Kidney (tissue), 14 donors: ENCODE measurements around the gene FBXO42. TPM values are rescaled to one million over a fixed set of nuclear protein-coding genes. Genes with fewer than 3 reads are reported as not detected.

Experiments used
- DNase-seq, 5 donors: peaks; one replicate each; pipeline ENCODE4 v3.0.0-alpha.2; 2013 to 2020
- FAIRE-seq: peaks from 2 replicates; lab custom pipeline; 2012; peaks lifted over from hg19 to GRCh38; lab: Jason Lieb, UNC
- H3K27ac ChIP-seq, 2 donors: one replicate each; pipeline ENCODE4 v1.7.0; 2013; ENCODE audit warnings: low read depth in 2 of 2, low read length in 2 of 2, inconsistent platforms in 1 of 2
- H3K27me3 ChIP-seq: one replicate; pipeline ENCODE4 v1.7.1; 2013; ENCODE audit warnings: low read length, inconsistent platforms; ENCODE audit not compliant: control insufficient read depth, insufficient read depth
- H3K36me3 ChIP-seq, 3 donors: one replicate each; pipeline versions ENCODE4 v1.7.0 to v1.7.1; 2013; ENCODE audit warnings: low read length in 3 of 3, control low read depth in 1 of 3, inconsistent platforms in 1 of 3; ENCODE audit not compliant: insufficient read depth in 3 of 3, control insufficient read depth in 2 of 3
- H3K4me1 ChIP-seq, 3 donors: one replicate each; pipeline versions ENCODE4 v1.7.0 to v1.7.1; 2013; ENCODE audit warnings: low read length in 3 of 3, inconsistent platforms in 1 of 3, low read depth in 1 of 3; ENCODE audit not compliant: control insufficient read depth in 2 of 3, insufficient read depth in 2 of 3
- H3K4me3 ChIP-seq, 3 donors: one replicate each; pipeline versions ENCODE4 v1.7.0 to v1.8.1; 2013; ENCODE audit warnings: low read length in 3 of 3, control low read depth in 1 of 3, inconsistent platforms in 1 of 3
- H3K9ac ChIP-seq, 3 donors: one replicate each; pipeline versions ENCODE4 v1.7.0 to v1.7.1; 2013; ENCODE audit warnings: low read length in 3 of 3, control low read depth in 1 of 3, inconsistent platforms in 1 of 3
- H3K9me3 ChIP-seq, 3 donors: one replicate each; pipeline versions ENCODE4 v1.7.0 to v1.7.1; 2013; ENCODE audit warnings: low read length in 3 of 3, control low read depth in 1 of 3, inconsistent platforms in 1 of 3; ENCODE audit not compliant: control insufficient read depth in 2 of 3, insufficient read depth in 1 of 3
- intact Hi-C: fragments of 100-400 bp; cut with DNase I; formaldehyde crosslinking; loops from one replicate; pipeline ENCODE4 v1.11.1; 2022
- polyA plus RNA-seq: library from polyadenylated mRNA; stranded (reverse); fragments of 350-450 nt; fragmentation: Illumina TruSeq; extraction: RNeasy Lipid Tissue Mini Kit (QIAGEN cat#74804); gene quantifications from one replicate; pipeline ENCODE4 v1.2.3, GENCODE V29; 2014; ENCODE audit warnings: low read depth, low replicate concordance; ENCODE audit not compliant: insufficient read depth
- total RNA-seq: library from RNA; stranded (reverse); fragmentation: NEBNext Ultra II Directional; extraction: Animal tissue kit (Norgen Biotek cat#: 25700); gene quantifications from one replicate; pipeline ENCODE4 v1.2.1, GENCODE V29; 2021
- TF ChIP-seq, protein P1 (sequence below): IDR thresholded peaks from 3 replicates; pipeline ENCODE4 v1.5.1; 2012; ENCODE audit warnings: mild to moderate bottlenecking, moderate library complexity, borderline replicate concordance; ENCODE audit not compliant: insufficient read depth; ENCODE audit errors: extremely low read depth
- donor health status: control.
- donor health status: control.
- donor health status: control.
- donor health status: control.
- donor health status: control.
- donor health status: DM: yes; HTN: yes; CAD: no.
- donor health status: Normal renal cell carcinoma (clear cell type).

The FBXO42 gene
- total and polyA plus RNA-seq, 2 donors from 2014 or later = 14.1 to 22.1 TPM

- no peaks in the 10 kb centered on the region for H3K36me3 ChIP-seq
- FAIRE-seq (no peak), DNase-seq (no peak)
- TF ChIP-seq, protein P1, sequence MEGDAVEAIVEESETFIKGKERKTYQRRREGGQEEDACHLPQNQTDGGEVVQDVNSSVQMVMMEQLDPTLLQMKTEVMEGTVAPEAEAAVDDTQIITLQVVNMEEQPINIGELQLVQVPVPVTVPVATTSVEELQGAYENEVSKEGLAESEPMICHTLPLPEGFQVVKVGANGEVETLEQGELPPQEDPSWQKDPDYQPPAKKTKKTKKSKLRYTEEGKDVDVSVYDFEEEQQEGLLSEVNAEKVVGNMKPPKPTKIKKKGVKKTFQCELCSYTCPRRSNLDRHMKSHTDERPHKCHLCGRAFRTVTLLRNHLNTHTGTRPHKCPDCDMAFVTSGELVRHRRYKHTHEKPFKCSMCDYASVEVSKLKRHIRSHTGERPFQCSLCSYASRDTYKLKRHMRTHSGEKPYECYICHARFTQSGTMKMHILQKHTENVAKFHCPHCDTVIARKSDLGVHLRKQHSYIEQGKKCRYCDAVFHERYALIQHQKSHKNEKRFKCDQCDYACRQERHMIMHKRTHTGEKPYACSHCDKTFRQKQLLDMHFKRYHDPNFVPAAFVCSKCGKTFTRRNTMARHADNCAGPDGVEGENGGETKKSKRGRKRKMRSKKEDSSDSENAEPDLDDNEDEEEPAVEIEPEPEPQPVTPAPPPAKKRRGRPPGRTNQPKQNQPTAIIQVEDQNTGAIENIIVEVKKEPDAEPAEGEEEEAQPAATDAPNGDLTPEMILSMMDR = no peak
- H3K4me3 ChIP-seq = peak overlapping the region in 1 of 3 donors; percentile 3
- intact Hi-C loops = no loop called here
- H3K9ac ChIP-seq = no peak overlapping the region
- H3K27ac ChIP-seq = peak overlapping the region in 1 of 2 donors; percentile 61
- H3K4me1 ChIP-seq = peaks cover 0 to 30% (median 28%) of the 10 kb centered on the region in 3 donors
- no peaks in the 10 kb centered on the region for H3K27me3 ChIP-seq
- no peaks in the 10 kb centered on the region for H3K9me3 ChIP-seq
These were observed 34.3 kb upstream of the FBXO42 start for GRCh38 chr1:16386454-16387113.

DNA sequence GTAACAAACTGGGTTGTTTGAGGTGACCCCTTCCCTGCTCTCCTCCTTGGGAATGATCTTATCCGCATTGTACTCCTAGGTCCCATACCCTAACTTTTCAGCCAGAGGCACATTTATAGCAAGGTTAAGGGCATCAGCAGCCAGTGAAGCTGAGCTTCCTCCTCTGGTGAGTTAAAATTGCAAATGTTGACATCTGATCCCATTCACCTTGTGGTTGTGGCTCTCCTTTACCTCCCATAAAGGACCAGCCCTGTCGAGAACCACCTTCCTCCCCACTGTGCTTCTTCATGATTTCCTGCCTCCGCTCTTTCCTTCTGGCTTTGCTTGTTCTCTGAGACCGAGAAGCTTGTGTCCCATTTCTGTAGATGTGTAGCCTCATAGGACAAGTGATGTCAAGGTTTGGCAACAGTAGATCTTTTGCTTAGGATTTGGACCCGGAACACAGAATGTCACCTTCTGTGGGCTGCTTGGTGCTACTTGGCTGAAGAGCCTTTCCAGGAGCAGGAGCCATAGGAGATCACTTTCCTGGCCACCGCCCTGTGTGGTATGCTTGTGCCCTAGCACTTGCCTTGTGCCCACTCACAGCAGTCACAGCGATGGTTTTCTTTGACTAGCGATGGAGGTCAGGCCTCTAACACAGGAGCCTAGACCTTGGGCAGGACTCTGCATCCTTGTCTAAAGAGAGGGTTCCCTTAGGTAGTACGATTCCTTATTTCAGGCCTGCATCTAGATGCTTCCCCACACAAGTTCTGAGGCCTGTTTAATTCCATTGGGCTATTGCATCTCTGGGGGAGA, 33.6 kb upstream of the FBXO42 start:
- Histone ChIP-seq H3K4me3 (no peak overlapping the region), H3K27ac (no peak overlapping the region), H3K36me3 (no peaks in the 10 kb centered on the region), H3K9ac (no peak overlapping the region), H3K4me1 (peaks cover 0 to 25% (median 24%) of the 10 kb centered on the region in 3 donors), H3K9me3 (no peaks in the 10 kb centered on the region), H3K27me3 (no peaks in the 10 kb centered on the region)
- intact Hi-C loops = no loop called here
- TF ChIP-seq, protein P1 = no peak
- DNase-seq (no peak), FAIRE-seq (no peak)

DNA sequence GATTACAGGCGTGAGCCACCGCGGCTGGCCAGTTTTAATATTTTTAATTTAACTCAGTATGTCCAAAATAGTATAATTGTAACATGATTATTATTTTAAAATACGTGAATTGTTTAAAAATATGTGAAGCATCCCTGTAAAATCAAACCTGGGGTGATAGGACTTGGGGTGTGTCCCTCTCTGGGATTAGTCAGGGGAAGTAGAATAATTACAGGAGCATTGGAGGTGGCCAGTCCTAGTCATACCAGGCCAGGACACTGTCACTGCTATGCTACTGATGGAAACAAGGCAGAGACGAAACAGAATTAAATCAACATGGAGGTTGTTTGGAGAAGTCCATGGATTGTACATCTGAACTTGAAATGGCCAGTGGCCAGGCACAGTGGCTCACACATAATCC, 31.6 kb upstream of the FBXO42 start:
- Histone ChIP-seq H3K9ac (no peak overlapping the region), H3K9me3 (no peaks in the 10 kb centered on the region), H3K36me3 (no peaks in the 10 kb centered on the region), H3K27me3 (no peaks in the 10 kb centered on the region), H3K4me3 (no peak overlapping the region), H3K27ac (no peak overlapping the region), H3K4me1 (peaks cover 0 to 27% (median 22%) of the 10 kb centered on the region in 3 donors)
- TF ChIP-seq, protein P1 = no peak
- FAIRE-seq (no peak), DNase-seq (no peak)
- intact Hi-C loops = no loop called here
